Measurements from ENCODE around the gene WASL. TPM values are rescaled to one million over a fixed set of nuclear protein-coding genes. Genes with fewer than 3 reads are reported as not detected.

The WASL gene
- total RNA-seq, 1 donor from 2014 or later: 28.4 TPM

- intact Hi-C loops (cut with DNase I): no loop called here
These were observed 33.6 kb downstream of the WASL start for GRCh38 chr7:123715198-123715597.

DNA sequence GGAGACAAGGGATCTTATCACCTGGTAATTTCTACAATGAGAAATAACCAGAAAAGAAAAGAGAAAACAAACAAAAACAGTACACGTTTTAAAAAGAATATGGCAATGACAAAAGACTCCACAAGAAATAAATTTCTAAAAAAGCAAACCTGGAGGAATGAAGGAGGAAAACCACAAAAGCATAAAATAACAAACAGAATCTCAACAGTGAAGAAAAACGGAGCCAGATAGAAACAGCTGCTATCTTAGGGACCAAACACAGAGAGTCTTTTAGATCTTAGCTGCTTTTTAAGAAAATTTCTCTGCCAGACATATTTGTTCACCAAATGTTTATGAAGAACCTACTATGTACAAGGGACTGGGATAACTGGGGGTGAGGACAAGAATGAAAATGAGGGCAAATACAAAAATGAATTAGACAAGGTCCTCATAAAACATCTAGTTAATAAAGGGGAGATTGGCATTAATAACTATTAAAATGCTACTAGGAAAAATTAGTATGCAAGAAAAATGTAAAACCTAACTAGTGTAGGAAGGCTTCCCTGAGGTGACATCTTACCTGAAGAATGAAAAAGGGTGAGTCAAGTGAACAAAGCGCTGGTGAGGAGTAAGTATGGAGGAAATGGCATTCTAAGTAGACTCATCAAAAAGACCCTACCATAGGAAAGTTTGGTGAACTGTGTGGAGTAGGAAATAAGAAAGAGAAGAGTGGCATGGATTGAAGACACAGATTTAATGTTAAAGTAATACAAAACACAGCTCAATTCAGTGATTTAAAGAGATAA, 34.3 kb downstream of the WASL start:
- ATAC-seq (no peak), DNase-seq (ENCODE audit: missing footprints) (no peak)
- intact Hi-C loops (cut with DNase I): loop anchor here (5.0 kb wide), 1 partner anchor 33 kb away; the partner anchor contains the start of gene WASL

More at GRCh38 chr7:123715198-123715597, 33.6 kb downstream of the WASL start:
- ATAC-seq (no peak), DNase-seq (ENCODE audit: missing footprints) (no peak)

- intact Hi-C loops (cut with DNase I): loop anchor here (5.0 kb wide), 1 partner anchor 35 kb away; the partner anchor contains the start of gene WASL
- ATAC-seq (no peak), DNase-seq (ENCODE audit: missing footprints) (no peak)
These were observed 36.2 kb downstream of the WASL start for GRCh38 chr7:123712619-123713018.

DNA sequence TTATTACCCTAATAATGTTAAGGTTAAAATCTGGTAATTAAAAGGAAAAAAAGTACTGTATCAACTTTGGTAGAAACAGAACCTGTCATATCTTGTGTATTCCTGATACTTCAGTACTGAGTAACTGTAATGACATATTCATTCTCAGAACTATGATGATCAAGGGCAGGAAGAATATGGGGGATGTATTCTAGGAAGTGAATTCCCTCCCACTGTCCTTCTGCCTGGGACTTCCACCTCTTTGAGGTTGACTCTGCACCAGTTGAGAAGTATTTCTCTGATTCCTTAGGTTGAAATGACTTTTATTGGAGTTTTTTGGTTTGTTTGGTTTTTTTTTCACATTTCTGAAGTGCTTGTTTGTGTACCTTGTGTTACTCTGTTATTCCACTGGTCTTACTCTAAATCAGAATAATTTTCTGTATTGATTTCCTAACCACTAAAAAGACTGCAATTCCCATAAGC, 36.9 kb downstream of the WASL start:
- no peak for ATAC-seq
- intact Hi-C loops (cut with DNase I): loop anchor here (5.0 kb wide), 1 partner anchor 35 kb away; the partner anchor contains the start of gene WASL
- DNase-seq (ENCODE audit: missing footprints): no peak

- no peak for ATAC-seq
- DNase-seq (ENCODE audit: missing footprints): no peak
- intact Hi-C loops (cut with DNase I): loop anchor here (5.0 kb wide), 1 partner anchor 37 kb away; the partner anchor contains the start of gene WASL
These were observed 38.1 kb downstream of the WASL start for GRCh38 chr7:123710683-123711082.

DNA sequence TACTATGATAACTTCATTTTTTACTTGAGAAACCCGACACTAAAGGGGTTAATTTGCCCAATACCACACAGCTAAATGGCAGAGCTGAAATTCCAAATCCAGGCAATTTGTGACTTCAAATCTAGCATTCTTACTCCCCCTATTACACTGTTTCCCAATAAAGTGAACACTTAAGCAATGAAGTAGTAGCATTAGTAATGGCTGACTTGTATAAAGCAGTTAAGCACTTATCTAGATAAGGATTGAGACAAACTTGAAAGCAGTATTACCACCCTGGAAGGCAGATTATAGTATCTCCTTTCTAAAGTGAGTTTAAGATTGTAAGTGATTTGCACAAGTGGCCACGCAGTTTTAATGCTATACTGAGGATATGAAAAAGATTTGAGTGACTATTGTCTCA, 39.3 kb downstream of the WASL start:
- intact Hi-C loops (cut with DNase I): no loop called here

DNA sequence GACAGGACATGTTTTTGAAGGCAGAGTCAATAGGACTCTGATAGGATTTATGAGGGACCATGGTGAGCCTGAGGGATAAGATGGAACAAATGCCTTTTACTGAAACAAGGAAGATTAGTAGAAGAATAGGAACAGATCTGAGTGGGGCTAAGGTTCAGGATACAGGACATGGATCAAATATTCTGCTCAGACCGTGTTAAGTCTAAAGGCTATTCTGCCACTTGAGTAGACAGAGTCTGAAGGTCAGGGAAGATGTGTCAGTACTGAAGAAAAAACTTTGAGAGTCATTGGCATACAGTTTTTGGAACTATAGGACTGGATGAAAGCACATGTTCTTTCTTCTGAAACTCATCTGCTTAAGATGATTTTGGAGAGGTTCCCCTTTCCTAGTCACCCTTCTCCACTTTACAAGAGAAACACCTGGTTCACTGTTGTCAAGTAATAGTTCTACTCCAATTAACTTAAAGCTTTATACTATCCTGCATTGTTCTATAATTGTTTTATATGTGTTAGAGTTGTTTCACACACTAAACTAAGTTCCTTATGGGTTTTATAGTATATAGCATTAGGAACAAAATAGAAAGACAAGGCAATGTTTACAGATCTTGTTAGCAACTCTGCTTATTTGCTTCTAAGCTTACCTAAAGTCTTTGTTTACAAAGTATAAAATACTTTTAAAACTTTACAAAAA, 43.4 kb downstream of the WASL start:
- DNase-seq (ENCODE audit: missing footprints) (no peak), ATAC-seq (no peak)
- intact Hi-C loops (cut with DNase I): no loop called here

More for the DNA sequence above, 39.3 kb downstream of the WASL start:
- no peak for ATAC-seq
- DNase-seq (ENCODE audit: missing footprints): no peak

DNA sequence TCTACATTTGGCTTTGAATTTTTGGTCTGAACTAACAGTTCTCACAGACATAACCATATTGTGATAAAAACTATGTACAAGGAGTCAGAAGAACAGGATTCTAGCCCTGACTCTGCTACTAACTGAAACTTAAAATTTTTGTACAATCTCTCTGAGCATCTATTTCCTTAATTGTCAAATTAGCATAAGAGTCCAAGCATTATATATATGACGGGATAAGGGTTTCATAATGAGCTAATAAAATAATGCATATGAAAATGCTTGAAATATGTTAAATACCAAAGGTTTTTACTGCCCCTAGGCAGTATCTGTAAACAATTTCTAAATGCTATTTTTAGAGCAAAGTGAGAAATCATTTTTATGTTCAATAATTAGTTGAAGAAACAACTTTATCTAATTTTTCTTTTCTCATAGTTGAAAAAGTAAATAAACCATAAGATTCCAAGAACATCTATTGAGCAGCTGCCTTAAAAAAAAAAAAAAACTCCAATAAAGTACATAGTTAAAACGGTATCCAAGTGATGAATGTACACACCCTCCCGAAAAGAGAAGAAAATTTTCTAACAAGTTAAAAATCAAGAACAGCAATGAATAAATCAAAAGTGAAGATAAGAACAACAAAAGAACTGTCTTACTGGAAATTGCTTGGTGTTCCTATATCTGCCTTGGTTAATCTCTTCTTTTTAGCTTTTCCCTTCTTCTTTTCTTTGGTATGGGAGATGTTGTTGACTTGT, 52.7 kb downstream of the WASL start:
- DNase-seq (ENCODE audit: missing footprints) (no peak), ATAC-seq (no peak)
- intact Hi-C loops (cut with DNase I): no loop called here

GRCh38 chr7:123692471-123692877, 56.3 kb downstream of the WASL start:
- no peak for ATAC-seq
- DNase-seq (ENCODE audit: missing footprints): no peak
- intact Hi-C loops (cut with DNase I): loop anchor here (5.0 kb wide), 1 partner anchor 35 kb away; no protein-coding TSS in a partner anchor

GRCh38 chr7:123690550-123690949, 58.3 kb downstream of the WASL start:
- DNase-seq (ENCODE audit: missing footprints): no peak
- no peak for ATAC-seq
- intact Hi-C loops (cut with DNase I): loop anchor here (5.0 kb wide), 1 partner anchor 37 kb away; no protein-coding TSS in a partner anchor

DNA sequence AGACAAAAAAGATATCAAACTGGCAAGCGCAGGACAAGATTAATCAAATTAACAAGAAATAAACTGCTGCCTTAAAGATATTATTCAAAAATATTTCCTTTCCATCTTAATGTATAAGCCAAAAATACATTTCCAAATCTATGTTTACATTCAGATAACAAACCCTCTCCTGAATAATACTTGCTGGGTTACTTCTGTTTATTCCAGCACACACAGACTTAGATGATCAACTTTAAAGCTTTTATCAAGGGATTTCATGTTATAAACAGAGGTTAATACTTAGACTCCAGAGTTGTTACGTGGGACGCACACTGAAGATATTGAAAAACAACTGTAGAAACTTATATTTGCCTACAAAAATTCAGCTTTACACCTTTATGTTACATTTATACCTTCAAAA, 59.6 kb downstream of the WASL start:
- intact Hi-C loops (cut with DNase I): no loop called here
- no peak for ATAC-seq
- DNase-seq (ENCODE audit: missing footprints): no peak

GRCh38 chr7:123687727-123688126, 61.1 kb downstream of the WASL start:
- intact Hi-C loops (cut with DNase I): no loop called here
- ATAC-seq (no peak), DNase-seq (ENCODE audit: missing footprints) (no peak)

DNA sequence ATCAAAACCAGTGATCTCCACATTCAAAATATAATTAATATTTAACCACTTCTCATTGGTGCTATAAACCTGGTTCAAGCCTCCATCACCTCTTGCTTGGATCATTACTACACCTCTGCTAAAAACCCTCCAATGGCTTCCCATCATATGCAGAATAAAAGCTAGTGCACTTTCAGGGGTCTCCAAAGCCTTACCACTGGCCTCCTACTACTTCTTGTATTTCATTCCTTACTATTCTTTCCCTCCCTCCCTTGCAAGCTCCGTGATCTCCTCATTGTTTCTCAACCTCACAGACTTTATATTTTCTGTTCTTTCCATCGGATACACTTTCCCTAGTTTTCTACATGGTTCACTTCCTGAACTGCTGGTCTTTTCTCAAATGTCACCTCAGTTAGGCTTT, 61.6 kb downstream of the WASL start:
- DNase-seq (ENCODE audit: missing footprints) (no peak), ATAC-seq (no peak)
- intact Hi-C loops (cut with DNase I): no loop called here

DNA sequence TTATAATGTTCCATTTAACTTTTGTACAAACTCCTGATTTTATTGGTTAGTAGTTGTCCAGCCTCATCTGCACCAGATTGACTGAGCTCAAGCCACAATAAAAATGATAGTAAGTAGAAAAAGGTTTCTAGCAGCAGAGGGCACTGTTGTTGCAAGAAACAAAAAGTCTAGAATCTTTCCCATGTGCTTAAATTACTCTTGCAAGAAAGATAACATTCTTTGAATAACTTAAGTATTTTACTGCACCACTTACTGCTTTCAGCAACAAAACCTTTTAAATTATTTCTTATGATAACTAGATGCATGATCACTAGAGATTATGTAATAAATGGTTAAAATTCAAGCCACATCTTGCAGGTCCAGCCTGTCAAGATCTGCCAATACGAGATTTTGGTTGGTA, 66.1 kb downstream of the WASL start:
- DNase-seq (ENCODE audit: missing footprints) (no peak), ATAC-seq (peak; percentile 45)
- intact Hi-C loops (cut with DNase I): loop anchor here (2.0 kb wide), 1 partner anchor 182 kb away; no protein-coding TSS in a partner anchor

- no peak for DNase-seq (ENCODE audit: missing footprints)
- ATAC-seq: peak; percentile 86
- intact Hi-C loops (cut with DNase I): no loop called here
These were observed 67.2 kb downstream of the WASL start for GRCh38 chr7:123681561-123681960.

DNA sequence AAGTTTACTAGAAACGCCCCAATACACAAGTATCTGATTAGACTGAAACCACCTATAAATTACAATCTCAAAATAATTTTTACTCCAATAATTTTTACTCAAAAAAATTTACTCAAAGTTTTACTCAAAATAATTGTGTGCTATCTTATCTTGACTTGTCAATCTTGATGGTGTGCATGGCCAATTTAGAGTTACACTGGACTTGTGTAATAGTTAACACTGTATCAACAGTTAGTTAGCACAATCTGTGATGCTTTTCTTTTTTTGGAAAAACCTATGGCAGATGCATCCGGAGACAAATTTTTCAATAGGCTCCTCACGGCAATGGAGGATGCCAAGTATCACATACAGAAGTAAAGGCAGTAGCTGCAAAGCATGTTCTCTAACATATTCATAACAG, 68.2 kb downstream of the WASL start:
- DNase-seq (ENCODE audit: missing footprints): no peak
- ATAC-seq: no peak
- intact Hi-C loops (cut with DNase I): no loop called here

DNA sequence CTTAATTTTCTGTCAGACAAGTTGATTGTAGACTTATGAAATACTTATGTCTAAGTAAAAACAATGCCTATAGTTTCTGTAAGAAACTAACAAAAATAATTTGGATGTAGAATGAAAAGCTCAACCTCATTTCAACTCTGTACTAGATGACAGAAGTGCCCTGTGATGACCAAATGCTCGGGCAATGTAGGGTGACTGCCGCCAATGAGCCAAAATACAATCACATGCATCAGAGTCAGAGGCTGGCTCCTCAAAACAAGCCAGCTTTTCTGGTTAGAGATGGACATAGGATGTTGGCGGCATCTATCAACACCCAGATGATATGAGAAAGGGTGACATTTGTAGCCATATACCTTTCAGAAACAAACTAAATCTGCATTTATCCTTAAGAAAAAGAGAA, 69.2 kb downstream of the WASL start:
- DNase-seq (ENCODE audit: missing footprints) (no peak), ATAC-seq (peak; percentile 56)
- intact Hi-C loops (cut with DNase I): loop anchor here (2.0 kb wide), 1 partner anchor 45 kb away; no protein-coding TSS in a partner anchor

GRCh38 chr7:123677061-123677715, 71.6 kb downstream of the WASL start:
- no peak for DNase-seq (ENCODE audit: missing footprints)
- intact Hi-C loops (cut with DNase I): no loop called here
- no peak for ATAC-seq

DNA sequence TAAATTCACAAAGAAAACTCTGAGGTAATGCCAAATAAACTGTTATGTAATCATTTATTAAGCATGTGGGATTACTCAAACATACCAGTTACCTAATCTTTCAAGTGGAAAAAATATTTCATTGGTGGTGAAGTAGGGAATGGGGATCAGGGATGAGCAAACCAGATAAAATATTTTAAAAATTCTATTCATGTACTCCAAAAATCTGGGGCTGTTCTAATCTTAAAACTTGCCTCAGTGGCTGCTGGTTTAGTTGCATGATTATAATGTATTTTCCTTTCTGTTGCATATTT, 73.7 kb downstream of the WASL start:
- intact Hi-C loops (cut with DNase I): no loop called here
- ATAC-seq (peak; percentile 39), DNase-seq (ENCODE audit: missing footprints) (no peak)
